Measurements from ENCODE around the gene COL20A1.

- TF ChIP-seq CTCF (IDR thresholded peaks at IDR 0.05): no peak
- no peak for TF ChIP-seq POLR2AphosphoS5 (IDR thresholded peaks at IDR 0.05)
Observed at GRCh38 chr20:63317061-63317460, 24.1 kb downstream of the COL20A1 start.

All from sigmoid colon (tissue), 4 donors.